GM12878 (cell line): ENCODE results near the gene SHC1. TPM values are rescaled to one million over a fixed set of nuclear protein-coding genes. Genes with fewer than 3 reads are reported as not detected.

Experiments used
- BCLAF1 ChIP-seq: fragments of 450-650 bp; IDR thresholded peaks from 2 replicates; pipeline ENCODE4 v1.6.1; 2017; ENCODE audit warnings: antibody characterized with exemption, mild to moderate bottlenecking, moderate library complexity
- BRCA1 ChIP-seq: IDR thresholded peaks from 2 replicates; pipeline ENCODE4 v1.6.1; 2011; ENCODE audit warnings: low read depth, low read length, improper control_type of control experiment
- CBX3 ChIP-seq: fragments of 200-600 bp; sonication (generic); IDR thresholded peaks from 2 replicates; pipeline ENCODE4 v1.6.1; 2016; ENCODE audit warnings: low read depth, borderline replicate concordance
- E4F1 ChIP-seq: fragments of 450-650 bp; IDR thresholded peaks from 2 replicates; pipeline ENCODE4 v1.6.1; 2018; ENCODE audit warnings: borderline replicate concordance, mild to moderate bottlenecking; ENCODE audit not compliant: partially characterized antibody
- ELK1 ChIP-seq: IDR thresholded peaks from 2 replicates; pipeline ENCODE4 v1.6.1; 2012; ENCODE audit warnings: low read depth, low read length, improper control_type of control experiment
- ETV6 ChIP-seq, 2 experiments: fragments of 450-650 bp in 1 of 2; IDR thresholded peaks in 1 of 2; conservative IDR thresholded peaks in 1 of 2; 2 replicates each; pipeline ENCODE4 v1.6.1; 2014; ENCODE audit warnings: antibody characterized with exemption in 1 of 2, borderline replicate concordance in 1 of 2, low read depth in 1 of 2, mild to moderate bottlenecking in 1 of 2, moderate library complexity in 1 of 2
- MXI1 ChIP-seq: fragments of 150-350 bp; IDR thresholded peaks from 2 replicates; pipeline ENCODE4 v1.6.1; 2011; ENCODE audit warnings: low read depth, mild to moderate bottlenecking, inconsistent platforms, low read length, improper control_type of control experiment
- NBN ChIP-seq: fragments of 450-650 bp; IDR thresholded peaks from 2 replicates; pipeline ENCODE4 v1.6.1; 2016
- PRDM15 ChIP-seq: fragments of 450-650 bp; formaldehyde crosslinking; IDR thresholded peaks from 2 replicates; pipeline ENCODE4 v1.4.0; 2020; ENCODE audit warnings: mild to moderate bottlenecking, moderate library complexity
- RFX5 ChIP-seq: IDR thresholded peaks from 2 replicates; pipeline ENCODE4 v1.6.1; 2011; ENCODE audit warnings: low read depth, low read length, improper control_type of control experiment
- RUNX3 ChIP-seq: IDR thresholded peaks from 2 replicates; pipeline ENCODE4 v1.6.1; 2012; ENCODE audit warnings: low read length, inconsistent platforms
- SIX5 ChIP-seq: IDR thresholded peaks from 2 replicates; pipeline ENCODE4 v1.6.1; 2011; ENCODE audit warnings: mild to moderate bottlenecking, low read depth, low read length, moderate library complexity; ENCODE audit not compliant: severe bottlenecking
- SMAD1 ChIP-seq: fragments of 450-650 bp; IDR thresholded peaks from 2 replicates; pipeline ENCODE4 v1.6.1; 2018; ENCODE audit warnings: mild to moderate bottlenecking, low read depth; ENCODE audit not compliant: partially characterized antibody
- SP1 ChIP-seq: IDR thresholded peaks from one replicate; pipeline ENCODE4 v1.6.1; 2011; ENCODE audit warnings: low read depth, low read length
- SPI1 ChIP-seq: IDR thresholded peaks from 2 replicates; pipeline ENCODE4 v1.6.1; 2011; ENCODE audit warnings: low read depth, mild to moderate bottlenecking, low read length, moderate library complexity, borderline replicate concordance; ENCODE audit not compliant: insufficient read depth
- STAT3 ChIP-seq: IDR thresholded peaks from 2 replicates; pipeline ENCODE4 v1.6.1; 2011; ENCODE audit warnings: low read depth, low read length, improper control_type of control experiment
- TCF3 ChIP-seq: IDR thresholded peaks from 2 replicates; pipeline ENCODE4 v1.6.1; 2012; ENCODE audit warnings: low read depth, mild to moderate bottlenecking, low read length, borderline replicate concordance; ENCODE audit not compliant: insufficient read depth
- polyA plus RNA-seq, 11 experiments: library from polyadenylated mRNA; depleted of rRNA in 4 of 11; unstranded in 6 of 11; stranded (reverse) in 5 of 11; fragments of >200 nt; fragmentation: Nextera tagmentation in 4 of 11; fragmentation: Illumina TruSeq in 1 of 11; extraction: Ambion mirVana in 4 of 11; extraction: Trizol in 1 of 11; gene quantifications; 1 replicate in 1 of 11; 2 replicates in 10 of 11; pipeline versions ENCODE4 v1.2.1 to v1.2.3, GENCODE V29; 2011 to 2016; ENCODE audit warnings: inconsistent platforms in 2 of 11, missing spikeins in 2 of 11, low read depth in 1 of 11
- total RNA-seq, 4 experiments: library from RNA; depleted of rRNA in 3 of 4; stranded (reverse); fragments of >200 nt in 3 of 4; fragmentation: Illumina TruSeq in 1 of 4; extraction: Trizol in 1 of 4; gene quantifications; 2 replicates each; pipeline versions ENCODE4 v1.2.1 to v1.2.3, GENCODE V29; 2013 to 2021

SHC1 gene
- total and polyA plus RNA-seq, 10 of the 15 experiments (the other 5 are each of a cell fraction or from before 2014, with no cell fraction given), result 2.6 to 49.3 (median 25.2) TPM

- no peak for TF ChIP-seq ETV6 (conservative IDR thresholded peaks at IDR 0.05 in 1 of 2, IDR thresholded peaks at IDR 0.05 in 1 of 2; ENCODE audit: borderline replicate concordance in 1 of 2, low read depth in 1 of 2)
- TF ChIP-seq SP1, result peak; percentile 99
- peak; percentile 96 for TF ChIP-seq E4F1
- TF ChIP-seq BCLAF1, result no peak
- TF ChIP-seq CBX3, result no peak
- peak; percentile 28 for TF ChIP-seq SIX5
- no peak for TF ChIP-seq RFX5
- no peak for TF ChIP-seq TCF3
- peak; percentile 23; the same call in 1 of the 2 replicates for TF ChIP-seq SPI1
- TF ChIP-seq NBN, result peak; percentile 87
- TF ChIP-seq PRDM15 (CRISPR knock-in tag), result no peak
- peak; percentile 62; the same call in 1 of the 2 replicates for TF ChIP-seq ELK1
- no peak for TF ChIP-seq BRCA1
- TF ChIP-seq SMAD1, result peak; percentile 41
- TF ChIP-seq MXI1, result peak; percentile 93
- TF ChIP-seq STAT3, result no peak
- no peak; the same call in 1 of the 2 replicates for TF ChIP-seq RUNX3
Measured at GRCh38 chr1:154982897-154983648, 12.5 kb upstream of the SHC1 start, which contains the start of gene FLAD1 (continued).
